ENCODE results near the gene CTAGE15. TPM values are rescaled to one million over a fixed set of nuclear protein-coding genes. Genes with fewer than 3 reads are reported as not detected.
A peak's percentile ranks its signal among the peaks of the same experiment; 100 is the strongest.
"Not testable (repeated sequence)": the region's sequence is repeated elsewhere in the genome, so short reads cannot be mapped to it uniquely, and the experiment has no call there.

Gene CTAGE15
- total RNA-seq, 1 donor from 2014 or later = 0.28 TPM

GRCh38 chr7:143622130-143622529 lies 50.5 kb downstream of the CTAGE15 start:
- not testable (repeated sequence) for DNase-seq (ENCODE audit: low spot score)
- ATAC-seq = peak; percentile 17

Other genes with a start within 250 kb of the CTAGE15 start
- 0.38 TPM for gene FAM131B, start 209.1 kb upstream of the CTAGE15 start, total RNA-seq
- gene ZYX, start 190.5 kb upstream of the CTAGE15 start, total RNA-seq = 33.8 TPM
- 39.6 TPM for gene EPHA1, start 162.9 kb upstream of the CTAGE15 start, total RNA-seq
- gene TAS2R60, start 128.3 kb upstream of the CTAGE15 start, total RNA-seq = 0.38 TPM
- gene TAS2R41, start 93.9 kb upstream of the CTAGE15 start, total RNA-seq = 0.45 TPM
- gene TCAF2, start 49.2 kb downstream of the CTAGE15 start, total RNA-seq = 2.9 TPM
- gene CTAGE6, start 185.9 kb downstream of the CTAGE15 start, total RNA-seq = not detected